ENCODE results near the gene KRT4. TPM values are rescaled to one million over a fixed set of nuclear protein-coding genes. Genes with fewer than 3 reads are reported as not detected.

KRT4 gene
- total RNA-seq, 1 donor from 2014 or later: not detected

DNA sequence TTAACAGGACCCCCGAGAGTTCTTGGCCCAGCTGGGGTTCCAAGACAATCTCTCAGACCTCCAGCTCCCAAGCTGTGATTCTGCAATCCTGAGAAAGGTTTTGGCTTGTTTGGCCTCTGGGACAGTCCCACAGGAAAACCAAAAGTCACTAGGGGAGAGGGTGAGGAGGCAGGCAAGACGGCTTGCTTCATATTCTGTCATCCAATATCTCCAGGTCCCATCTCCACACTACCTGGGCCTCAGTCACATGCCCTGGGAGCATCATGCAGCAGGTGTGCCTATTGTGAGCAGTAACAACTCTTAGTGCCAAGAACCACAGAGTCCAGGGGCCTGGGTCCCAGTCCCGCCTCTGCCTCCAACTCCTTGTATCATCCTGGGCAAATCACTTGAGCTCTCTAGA is 18.5 kb upstream of the KRT4 start:
- TF ChIP-seq, protein P1, sequence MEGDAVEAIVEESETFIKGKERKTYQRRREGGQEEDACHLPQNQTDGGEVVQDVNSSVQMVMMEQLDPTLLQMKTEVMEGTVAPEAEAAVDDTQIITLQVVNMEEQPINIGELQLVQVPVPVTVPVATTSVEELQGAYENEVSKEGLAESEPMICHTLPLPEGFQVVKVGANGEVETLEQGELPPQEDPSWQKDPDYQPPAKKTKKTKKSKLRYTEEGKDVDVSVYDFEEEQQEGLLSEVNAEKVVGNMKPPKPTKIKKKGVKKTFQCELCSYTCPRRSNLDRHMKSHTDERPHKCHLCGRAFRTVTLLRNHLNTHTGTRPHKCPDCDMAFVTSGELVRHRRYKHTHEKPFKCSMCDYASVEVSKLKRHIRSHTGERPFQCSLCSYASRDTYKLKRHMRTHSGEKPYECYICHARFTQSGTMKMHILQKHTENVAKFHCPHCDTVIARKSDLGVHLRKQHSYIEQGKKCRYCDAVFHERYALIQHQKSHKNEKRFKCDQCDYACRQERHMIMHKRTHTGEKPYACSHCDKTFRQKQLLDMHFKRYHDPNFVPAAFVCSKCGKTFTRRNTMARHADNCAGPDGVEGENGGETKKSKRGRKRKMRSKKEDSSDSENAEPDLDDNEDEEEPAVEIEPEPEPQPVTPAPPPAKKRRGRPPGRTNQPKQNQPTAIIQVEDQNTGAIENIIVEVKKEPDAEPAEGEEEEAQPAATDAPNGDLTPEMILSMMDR (conservative IDR thresholded peaks at IDR 0.05; ENCODE audit: low read depth, low read length): no peak
- H3K4me3 ChIP-seq (ENCODE audit: low read depth, low read length): no peak overlapping the region
- DNase-seq (ENCODE audit: low read depth): no peak

DNA sequence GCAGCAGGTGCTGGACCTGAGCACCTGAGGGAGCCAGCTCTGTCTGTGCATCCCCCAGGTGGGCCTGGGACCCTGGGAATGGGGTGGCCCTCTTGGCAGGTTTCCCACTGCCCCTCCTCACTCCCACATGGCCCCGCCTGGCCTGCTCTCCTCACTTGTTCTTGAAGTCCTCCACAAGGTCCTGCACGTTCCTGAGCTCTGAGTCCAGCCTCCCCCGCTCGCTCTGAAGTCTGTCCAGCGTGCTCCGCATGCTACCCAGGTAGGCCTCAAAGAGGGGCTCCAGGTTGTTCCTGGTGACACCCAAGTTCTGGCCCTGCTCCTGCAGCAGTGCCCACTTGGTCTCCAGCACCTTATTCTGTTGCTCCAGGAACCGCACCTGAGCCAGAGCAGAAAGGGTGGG is 17.3 kb upstream of the KRT4 start:
- DNase-seq (ENCODE audit: low read depth): no peak
- H3K4me3 ChIP-seq (ENCODE audit: low read depth, low read length): no peak overlapping the region
- TF ChIP-seq, protein P1 (conservative IDR thresholded peaks at IDR 0.05; ENCODE audit: low read depth, low read length): no peak

DNA sequence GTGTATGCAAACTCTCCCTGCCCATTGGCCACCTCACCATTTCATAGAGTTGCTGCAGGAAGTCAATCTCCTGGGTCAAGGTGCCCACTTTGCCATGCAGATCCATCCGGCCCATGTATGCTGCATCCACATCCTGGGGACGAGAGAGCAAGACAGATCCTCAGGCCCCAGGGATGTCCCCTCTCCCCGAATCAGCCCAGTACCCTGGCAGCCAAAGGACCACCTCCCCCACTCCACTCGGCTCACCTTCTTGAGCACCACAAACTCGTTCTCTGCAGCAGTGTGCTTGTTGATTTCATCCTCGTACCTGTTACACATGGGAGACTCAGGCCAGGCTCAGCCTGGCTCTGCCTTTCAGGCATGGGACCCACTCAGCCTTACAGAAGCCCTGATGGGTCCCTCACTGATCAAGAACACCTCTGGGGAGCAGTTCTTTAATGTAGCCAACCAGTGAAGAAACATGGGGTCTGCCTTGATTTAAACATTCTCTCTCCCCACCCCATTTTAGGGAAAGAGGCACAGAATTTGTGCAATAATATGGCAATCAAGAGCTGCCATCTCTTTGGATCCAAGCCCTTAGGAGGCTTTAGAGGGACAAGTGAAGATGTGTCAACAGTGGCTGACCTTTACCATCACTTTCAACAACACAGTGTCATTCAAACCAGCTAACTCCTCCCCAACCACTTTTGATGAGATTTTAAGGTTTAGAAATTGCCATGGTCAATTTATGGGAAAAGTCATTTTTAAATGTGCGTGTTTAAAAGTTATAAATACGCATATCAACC is 16.3 kb upstream of the KRT4 start:
- no peak for DNase-seq (ENCODE audit: low read depth)
- TF ChIP-seq, protein P1 (conservative IDR thresholded peaks at IDR 0.05; ENCODE audit: low read depth, low read length): no peak

DNA sequence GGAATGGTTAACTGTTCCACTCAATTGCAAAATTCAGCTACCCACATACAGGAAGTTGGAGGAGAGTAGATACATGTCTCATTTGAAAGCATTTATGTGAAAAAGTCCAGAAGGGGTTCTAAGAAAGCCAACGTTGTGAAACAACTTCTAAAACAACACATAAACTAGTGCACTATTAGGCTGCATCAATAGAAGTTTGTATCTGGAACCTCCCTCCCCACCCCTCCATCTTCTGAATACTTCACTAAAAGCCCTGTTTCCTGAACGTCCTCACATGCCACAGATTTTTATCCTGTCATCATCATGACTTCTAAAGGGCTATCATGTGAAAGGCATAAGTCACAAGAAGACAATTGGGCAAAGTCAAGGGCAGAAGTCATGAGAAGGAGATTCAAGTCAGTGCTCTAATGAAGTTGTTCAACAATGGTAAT is 14.7 kb upstream of the KRT4 start:
- no peak for DNase-seq (ENCODE audit: low read depth)
- no peak overlapping the region for H3K4me3 ChIP-seq (ENCODE audit: low read depth, low read length)
- TF ChIP-seq, protein P1 (conservative IDR thresholded peaks at IDR 0.05; ENCODE audit: low read depth, low read length): no peak

More for the DNA sequence above, 16.3 kb upstream of the KRT4 start:
- H3K4me3 ChIP-seq (ENCODE audit: low read depth, low read length): no peak overlapping the region

DNA sequence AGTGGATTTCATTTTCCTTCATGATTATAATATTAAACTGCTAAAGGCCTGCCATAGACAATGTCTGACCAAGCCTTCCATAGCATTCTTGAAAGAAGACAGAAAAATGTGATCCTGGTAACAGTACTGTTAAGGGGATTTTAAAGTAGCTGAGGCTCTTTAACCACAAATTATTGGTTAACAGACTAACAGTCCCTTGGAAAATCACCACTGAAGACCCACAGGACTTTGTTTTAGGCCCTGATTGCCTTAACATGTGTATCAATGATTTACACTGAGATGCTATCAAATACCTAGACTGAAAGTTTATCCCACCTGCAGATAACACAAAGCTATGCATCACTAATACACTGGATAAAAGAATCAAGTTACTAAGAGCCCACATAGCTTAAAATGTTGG is 14.2 kb upstream of the KRT4 start:
- no peak overlapping the region for H3K4me3 ChIP-seq (ENCODE audit: low read depth, low read length)
- DNase-seq (ENCODE audit: low read depth): no peak
- TF ChIP-seq, protein P1 (conservative IDR thresholded peaks at IDR 0.05; ENCODE audit: low read depth, low read length): no peak

DNA sequence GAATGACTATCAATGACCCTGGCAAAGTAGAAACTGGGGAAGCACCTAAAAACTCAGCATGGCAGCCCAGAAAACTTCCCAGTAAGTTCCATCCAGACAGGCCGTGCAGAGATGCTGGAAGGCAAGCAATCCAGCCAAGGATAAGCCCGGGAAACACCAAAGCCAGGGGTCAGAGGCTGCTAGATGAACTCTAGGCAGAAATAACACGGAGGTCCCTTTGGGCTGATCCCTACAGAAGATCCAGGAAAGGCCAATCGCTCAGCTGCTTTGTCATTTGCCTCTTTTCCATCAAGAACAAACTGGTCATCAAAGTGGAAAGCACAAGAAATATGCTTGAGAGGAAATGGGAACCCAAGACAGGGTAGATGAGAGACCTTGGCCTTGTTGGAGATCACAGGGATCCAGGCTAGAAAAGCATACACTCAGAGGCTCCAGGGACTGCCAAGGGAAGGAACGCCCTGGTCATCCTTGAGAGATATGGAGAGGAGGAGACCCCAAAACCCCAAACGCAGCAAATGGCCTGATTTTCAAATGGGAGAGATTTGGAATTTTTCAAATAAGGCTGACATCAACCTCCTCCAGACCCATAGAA is 13.7 kb upstream of the KRT4 start:
- TF ChIP-seq, protein P1 (conservative IDR thresholded peaks at IDR 0.05; ENCODE audit: low read depth, low read length): no peak
- DNase-seq (ENCODE audit: low read depth): no peak
- no peak overlapping the region for H3K4me3 ChIP-seq (ENCODE audit: low read depth, low read length)
